GM19043 (cell line): ENCODE data around the gene TAPBPL.
A peak's percentile ranks its signal among the peaks of the same experiment; 100 is the strongest.
"Not testable (repeated sequence)": the region's sequence is repeated elsewhere in the genome, so short reads cannot be mapped to it uniquely, and the experiment has no call there.

Experiments
- ATAC-seq: cut with Tn5 transposase; IDR thresholded peaks from one replicate; pipeline ENCODE4 v1.9.1; 2021; ENCODE audit warnings: low read depth; ENCODE audit not compliant: unreplicated experiment

TAPBPL gene, protein sequence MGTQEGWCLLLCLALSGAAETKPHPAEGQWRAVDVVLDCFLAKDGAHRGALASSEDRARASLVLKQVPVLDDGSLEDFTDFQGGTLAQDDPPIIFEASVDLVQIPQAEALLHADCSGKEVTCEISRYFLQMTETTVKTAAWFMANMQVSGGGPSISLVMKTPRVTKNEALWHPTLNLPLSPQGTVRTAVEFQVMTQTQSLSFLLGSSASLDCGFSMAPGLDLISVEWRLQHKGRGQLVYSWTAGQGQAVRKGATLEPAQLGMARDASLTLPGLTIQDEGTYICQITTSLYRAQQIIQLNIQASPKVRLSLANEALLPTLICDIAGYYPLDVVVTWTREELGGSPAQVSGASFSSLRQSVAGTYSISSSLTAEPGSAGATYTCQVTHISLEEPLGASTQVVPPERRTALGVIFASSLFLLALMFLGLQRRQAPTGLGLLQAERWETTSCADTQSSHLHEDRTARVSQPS

DNA sequence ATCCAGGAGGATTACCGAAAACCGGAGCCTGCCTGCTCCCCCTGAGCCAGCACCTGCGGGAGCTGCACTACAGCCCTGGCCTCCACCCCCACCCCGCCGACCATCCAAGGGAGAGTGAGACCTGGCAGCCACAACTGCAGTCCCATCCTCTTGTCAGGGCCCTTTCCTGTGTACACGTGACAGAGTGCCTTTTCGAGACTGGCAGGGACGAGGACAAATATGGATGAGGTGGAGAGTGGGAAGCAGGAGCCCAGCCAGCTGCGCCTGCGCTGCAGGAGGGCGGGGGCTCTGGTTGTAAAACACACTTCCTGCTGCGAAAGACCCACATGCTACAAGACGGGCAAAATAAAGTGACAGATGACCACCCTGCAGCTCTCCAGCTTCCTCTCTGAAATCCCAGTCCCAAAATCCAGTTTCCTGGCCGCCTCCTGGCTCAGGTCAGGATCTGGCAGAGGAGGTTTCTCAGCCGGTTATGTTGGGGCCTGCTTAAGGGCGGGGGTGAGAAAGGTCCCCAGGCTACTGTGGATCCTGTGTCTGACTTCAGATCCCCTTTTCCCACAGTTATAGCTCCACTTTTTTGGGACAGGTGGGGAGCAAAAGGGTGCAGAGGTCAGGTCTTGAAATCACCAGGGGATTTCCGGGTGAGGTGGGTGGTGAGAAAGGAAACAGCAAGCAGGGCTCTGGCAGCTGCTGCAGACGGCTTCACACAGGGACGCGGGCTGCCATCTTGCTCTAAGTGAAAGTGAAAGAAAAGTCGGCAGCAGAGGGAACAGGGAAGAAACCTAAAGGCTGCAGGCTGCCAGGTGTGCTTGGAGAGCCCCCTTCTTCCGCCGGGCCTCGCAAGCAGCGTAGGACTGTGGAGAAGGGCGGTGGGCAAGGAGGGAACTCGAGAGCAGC is at the start of gene TAPBPL:
Gene TAPBPL, plus strand, starts transcription at position 695 of the 897 bp plus-strand sequence. CDS start 207 bp downstream, outside the sequence.
- ATAC-seq: peak; percentile 79

GRCh38 chr12:6404390-6404789 is 47.5 kb upstream of the TAPBPL start:
- no peak for ATAC-seq

DNA sequence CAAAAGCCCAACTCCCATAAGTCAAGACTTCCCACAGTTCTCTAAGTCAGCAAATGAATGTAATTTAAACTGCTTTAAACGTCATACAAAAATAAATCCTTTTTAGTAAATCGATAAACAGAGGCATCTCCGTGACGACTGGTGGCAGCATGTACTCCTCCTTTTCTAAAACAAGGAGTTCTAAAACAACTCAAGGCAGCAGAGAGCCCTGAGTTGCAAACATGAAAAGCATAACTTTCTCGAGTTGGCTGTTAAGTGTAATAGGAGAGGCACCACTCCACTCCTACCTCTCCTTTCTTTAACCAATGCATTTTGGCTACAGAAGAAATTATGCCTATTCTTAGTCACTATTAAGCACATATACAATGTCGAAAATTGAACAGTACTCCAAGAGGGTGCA is 45.9 kb upstream of the TAPBPL start:
- no peak for ATAC-seq

- ATAC-seq: no peak
Measured at GRCh38 chr12:6407236-6407954, 44.4 kb upstream of the TAPBPL start.

DNA sequence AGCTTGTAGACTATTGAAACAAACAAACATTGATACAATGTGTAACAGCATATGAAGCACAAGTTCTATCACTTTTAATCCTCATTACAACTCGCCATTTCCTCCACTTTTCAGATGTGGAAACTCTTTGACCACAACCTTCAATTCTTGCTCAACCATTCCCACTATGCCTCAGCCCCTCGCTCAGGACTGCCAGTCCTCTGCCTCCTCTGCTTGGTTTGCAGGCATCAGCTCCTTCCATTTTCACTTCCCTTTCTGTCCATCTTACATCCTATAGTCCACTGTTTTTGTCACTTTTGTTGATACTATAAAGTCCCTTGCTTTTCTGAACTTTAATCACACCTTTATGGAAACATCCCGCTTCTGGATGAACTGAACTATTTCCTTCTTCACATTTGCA is 35.2 kb upstream of the TAPBPL start:
- no peak for ATAC-seq

- ATAC-seq: no peak
Measured at GRCh38 chr12:6418796-6419195, 33.0 kb upstream of the TAPBPL start.

DNA sequence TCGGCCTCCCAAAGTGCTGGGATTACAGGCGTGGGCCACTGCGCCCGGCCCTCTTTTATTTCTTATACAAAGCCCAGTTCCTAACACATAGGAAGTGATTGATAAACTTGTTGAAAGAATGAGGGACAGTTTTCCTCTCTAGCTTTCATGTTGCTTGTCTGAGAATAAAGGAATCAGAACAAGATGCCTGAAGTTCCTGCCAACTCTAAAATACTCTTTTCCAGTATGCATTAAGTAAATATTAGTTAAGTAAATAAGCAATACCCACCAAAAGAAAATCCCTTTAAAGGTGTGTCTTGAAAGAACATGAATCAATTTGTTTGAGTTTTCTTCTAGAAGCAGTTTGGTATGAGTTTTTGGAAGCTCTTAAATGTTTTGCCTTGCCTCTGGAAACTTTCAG is 31.5 kb upstream of the TAPBPL start:
- no peak for ATAC-seq

- ATAC-seq: peak; percentile 37
Measured at GRCh38 chr12:6423267-6424007, 28.4 kb upstream of the TAPBPL start.

DNA sequence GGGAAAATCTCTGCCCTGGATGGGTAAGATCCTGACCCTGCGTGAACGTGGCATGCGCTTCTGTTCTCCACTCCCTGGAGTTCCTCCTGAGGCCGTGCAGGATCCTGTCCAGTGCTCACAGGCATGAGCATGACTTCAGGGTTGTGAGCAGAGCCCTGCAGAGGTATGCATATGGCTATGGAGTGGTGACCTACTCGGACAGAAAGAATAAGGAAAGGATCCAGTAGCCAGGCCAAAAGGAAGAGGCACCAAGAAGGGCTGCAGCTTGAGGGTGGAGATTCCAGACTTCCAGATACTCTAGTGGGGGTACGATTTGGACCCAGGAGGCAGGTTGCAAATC is 27.9 kb upstream of the TAPBPL start:
- no peak for ATAC-seq

GRCh38 chr12:6424866-6425265 is 27.0 kb upstream of the TAPBPL start:
- no peak for ATAC-seq

GRCh38 chr12:6425590-6426531 is 26.0 kb upstream of the TAPBPL start:
- ATAC-seq: no peak

DNA sequence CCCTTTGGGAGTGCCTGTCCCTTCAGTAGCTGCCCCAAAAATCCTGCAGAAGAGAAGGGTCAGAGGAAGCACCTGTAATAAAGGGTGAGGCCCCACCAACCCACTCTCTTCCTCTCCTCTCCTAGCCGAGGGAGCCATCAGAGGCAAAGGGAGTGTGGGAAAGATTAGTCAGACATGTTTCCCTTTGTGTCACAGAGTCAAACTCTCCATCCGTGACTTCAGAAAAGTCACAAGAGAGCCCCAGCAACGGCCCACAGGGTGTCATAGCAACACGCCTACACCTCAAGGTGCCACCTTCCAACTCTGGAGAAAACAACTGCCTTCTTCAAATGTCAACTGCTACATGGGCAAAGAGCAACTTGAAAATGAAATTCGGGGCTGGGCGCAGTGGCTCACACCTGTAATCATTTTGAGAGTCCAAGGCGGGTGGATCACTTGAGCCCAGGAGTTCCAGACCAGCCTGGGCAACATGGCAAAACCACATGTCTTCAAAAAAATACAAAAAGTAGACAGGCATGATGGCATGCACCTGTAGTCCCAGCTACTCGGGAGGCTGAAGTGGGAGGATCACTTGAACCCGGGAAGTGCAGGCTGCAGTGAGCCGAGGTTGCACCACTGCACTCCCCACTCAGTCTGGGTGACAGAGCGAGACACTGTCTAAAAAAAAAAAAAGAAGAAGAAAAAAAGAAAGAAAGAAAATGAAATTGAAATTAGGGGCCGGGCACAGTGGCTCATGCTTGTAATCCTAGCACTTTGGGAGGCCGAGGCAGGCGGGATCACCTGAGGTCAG is 24.8 kb upstream of the TAPBPL start:
- ATAC-seq: peak; percentile 74

DNA sequence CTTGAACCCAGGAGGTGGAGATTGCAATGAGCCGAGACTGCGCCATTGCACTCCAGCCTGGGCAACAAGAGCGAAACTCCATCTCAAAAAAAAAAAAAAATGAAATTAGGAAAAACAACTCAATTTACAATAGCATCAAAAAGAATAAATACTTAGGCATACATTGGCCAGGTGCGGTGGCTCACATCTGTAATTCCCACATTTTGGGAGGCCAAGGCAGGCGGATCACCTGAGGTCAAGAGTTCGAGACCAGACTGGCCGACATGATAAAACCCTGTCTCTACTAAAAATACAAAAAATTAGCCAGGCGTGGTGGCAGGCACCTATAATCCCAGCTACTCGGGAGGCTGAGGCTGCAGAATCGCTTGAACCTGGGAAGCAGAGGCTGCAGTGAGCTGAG is 24.0 kb upstream of the TAPBPL start:
- not testable (repeated sequence) for ATAC-seq

- no peak for ATAC-seq
Measured at GRCh38 chr12:6428326-6428725, 23.5 kb upstream of the TAPBPL start.

DNA sequence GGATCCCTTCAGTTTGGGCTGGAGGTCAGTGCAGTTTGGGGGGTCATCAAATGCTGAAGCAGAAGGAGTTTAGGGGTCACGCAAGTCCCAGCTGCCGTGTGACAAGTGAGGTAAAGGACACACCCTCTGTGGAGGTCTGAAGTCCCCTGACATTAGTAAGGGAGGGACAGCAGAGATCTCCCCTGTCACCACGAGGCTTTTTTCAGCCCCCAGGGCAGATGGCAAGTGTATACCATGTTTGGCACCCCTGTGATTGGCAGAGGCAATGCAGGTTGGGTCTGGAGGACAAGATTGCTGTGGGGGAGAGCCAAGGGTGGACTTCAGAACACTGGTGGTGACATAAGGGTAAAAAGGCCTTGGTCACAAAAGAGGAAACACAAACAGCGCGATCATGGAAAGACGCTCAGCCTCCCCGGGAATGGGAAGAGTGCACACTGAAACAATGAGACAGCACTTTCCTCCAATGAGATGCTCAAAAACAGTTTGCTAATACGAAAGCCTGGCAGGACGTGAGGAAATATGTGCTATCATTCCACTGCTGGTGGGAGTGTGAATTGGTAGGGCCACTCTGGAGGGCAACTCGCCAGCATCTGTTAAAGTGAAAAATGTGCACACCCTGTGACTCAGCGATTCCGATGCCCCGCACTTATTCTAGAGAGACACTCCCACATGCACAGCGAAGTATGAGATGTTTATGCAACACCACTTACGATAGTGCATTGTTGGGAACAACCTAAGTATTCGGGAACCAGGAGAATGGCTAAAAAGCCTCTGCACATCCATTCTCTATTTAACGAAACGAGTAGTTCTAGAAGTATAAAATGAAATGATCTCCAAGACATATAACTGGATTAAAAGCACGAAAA is 21.5 kb upstream of the TAPBPL start:
- no peak for ATAC-seq

GRCh38 chr12:6432991-6433390 is 18.9 kb upstream of the TAPBPL start:
- no peak for ATAC-seq
